ENCODE measurements around the gene B4GALNT4.

B4GALNT4 gene

GRCh38 chr11:426851-427250 lies 57.6 kb downstream of the B4GALNT4 start:
- no peak for DNase-seq

- DNase-seq, result no peak
Observed at GRCh38 chr11:428295-428694, 59.0 kb downstream of the B4GALNT4 start.

- DNase-seq, result no peak
Observed at GRCh38 chr11:429391-429790, 60.1 kb downstream of the B4GALNT4 start.

GRCh38 chr11:429931-430456 lies 60.7 kb downstream of the B4GALNT4 start:
- no peak for DNase-seq

Measured in stimulated activated CD4-positive, alpha-beta T cell treated with anti-CD3 and anti-CD28 coated beads, Interleukin-1b, Interleukin-23, amount 100 ng/mL, for 48 hours (primary cell).